Hematopoietic multipotent progenitor cell (in vitro differentiated cells): ENCODE data around the gene ZNF189. TPM values are rescaled to one million over a fixed set of nuclear protein-coding genes. Genes with fewer than 3 reads are reported as not detected.

Source experiments
- DNase-seq, 3 donors: peaks; one replicate each; pipeline ENCODE4 v3.0.0-alpha.2; 2011 to 2015; ENCODE audit warnings: low read depth in 2 of 3, low spot score in 2 of 3
- small RNA-seq: library from RNA; depleted of rRNA; stranded (forward); fragments of <200 nt; gene quantifications from one replicate; pipeline ENCODE3, GENCODE V24; 2012
- total RNA-seq: library from RNA; depleted of rRNA; stranded (reverse); fragments of >200 nt; gene quantifications from one replicate; pipeline ENCODE4 v1.2.3, GENCODE V29; 2012

ZNF189 gene
- total RNA-seq, 1 donor = 7.3 TPM

DNA sequence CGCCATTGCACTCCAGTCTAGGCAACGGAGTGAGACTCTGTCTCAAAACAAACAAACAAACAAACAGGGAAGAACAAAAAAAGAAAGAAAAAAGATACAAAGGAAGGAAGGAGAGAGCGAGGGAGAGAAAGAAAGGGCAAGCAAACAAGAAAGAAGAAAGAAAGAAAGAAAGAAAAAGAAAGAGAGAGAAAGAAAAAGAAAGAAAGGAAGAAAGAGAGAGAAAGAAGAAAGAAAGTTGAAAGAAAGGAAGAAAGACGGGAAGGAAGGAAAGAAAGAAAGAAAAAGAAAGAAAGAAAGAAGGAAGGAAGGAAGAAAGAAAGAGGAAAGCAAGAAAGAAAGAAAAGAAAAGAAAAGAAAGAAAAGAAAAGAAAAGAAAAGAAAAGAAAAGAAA lies 50.0 kb downstream of the ZNF189 start:
- no peak for DNase-seq

- DNase-seq = peak; percentile 1 to 73 (median 70)
Observed at GRCh38 chr9:101449071-101449721, 50.5 kb downstream of the ZNF189 start.

DNA sequence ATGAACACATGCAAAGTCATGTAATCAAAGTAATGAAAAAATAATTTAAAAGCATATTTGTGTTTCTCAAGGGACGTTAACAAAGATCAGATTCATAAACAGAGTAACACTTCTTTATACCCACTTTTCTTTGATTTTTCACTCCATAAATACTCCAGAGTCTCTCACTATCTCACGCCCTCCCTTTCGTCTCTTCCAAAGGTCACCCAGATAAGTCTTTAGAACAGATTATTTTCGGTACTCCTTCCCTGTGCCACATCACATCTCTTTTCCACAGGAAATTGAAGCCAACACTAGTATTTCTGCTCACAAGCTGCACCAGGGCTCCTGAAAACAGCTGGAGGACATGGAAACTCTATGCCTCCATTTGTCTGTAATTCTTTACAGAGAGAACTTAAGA lies 52.3 kb downstream of the ZNF189 start:
- no peak for DNase-seq

DNA sequence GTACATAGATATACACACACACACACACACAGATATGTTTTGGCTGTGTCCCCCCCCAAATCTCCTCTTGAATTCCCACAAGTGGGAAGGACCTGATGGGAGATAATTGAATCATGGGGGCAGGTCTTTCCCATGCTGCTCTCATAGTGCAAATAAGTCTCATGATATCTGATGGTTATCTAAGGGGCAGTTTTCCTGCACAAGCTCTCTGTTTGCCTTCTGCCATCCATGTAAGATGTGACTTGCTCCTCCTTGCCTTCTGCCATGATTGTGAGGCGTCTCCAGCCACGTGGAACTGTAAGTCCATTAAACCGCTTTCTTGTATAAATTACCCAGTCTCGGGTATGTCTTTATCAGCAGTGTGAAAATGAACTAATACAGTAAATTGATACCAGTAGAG lies 52.8 kb downstream of the ZNF189 start:
- no peak for DNase-seq

DNA sequence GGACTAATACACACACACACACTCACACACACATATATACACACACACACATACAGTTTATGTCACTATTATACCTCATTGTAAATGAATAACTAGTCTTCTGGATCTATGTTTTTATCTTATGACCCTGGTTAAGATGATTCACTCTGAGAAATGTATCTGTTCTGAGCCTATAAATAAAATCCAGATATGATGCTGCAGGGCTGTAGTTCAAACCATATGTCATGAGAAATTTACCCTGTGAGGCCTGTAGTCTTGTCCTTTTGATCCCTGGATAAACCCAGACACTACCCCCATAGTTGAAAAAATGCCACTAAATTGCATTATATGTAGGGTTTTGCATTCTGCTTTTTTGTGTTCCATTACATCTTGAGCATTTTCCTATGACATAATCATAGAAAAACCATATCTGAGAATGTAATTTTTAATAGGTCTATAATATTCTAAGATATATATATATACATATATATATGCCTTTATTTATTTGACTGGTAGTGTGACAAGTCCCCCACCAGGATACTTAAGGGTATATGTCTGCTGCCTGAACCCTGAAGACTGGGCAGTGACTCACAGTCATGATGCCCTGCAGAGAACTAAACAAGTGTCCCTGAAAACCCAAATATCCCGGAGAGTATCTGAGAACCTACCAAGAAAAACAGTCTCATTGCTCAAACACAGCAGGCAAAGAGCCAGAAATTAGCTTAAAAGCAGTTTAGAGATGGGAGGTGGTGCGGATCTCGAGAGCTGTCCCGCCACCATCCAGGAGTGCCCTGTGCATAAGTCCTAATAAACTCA lies 55.3 kb downstream of the ZNF189 start:
- no peak for DNase-seq

- no peak for DNase-seq
Observed at GRCh38 chr9:101455656-101456240, 57.1 kb downstream of the ZNF189 start.

GRCh38 chr9:101457003-101457402 lies 58.4 kb downstream of the ZNF189 start:
- no peak for DNase-seq

GRCh38 chr9:101458963-101459631 lies 60.4 kb downstream of the ZNF189 start:
- DNase-seq = peak in 2 of 3 donors; percentile 63 to 90

Small RNA genes lying within 50 kb of the gene (small RNA-seq; reads per million reads assigned to genes)
- not detected for gene AL353621.2

Other genes starting within 250 kb of the ZNF189 start
- not detected for gene BAAT, start 13.8 kb upstream of the ZNF189 start, total RNA-seq
- 6.7 TPM for gene MRPL50, start 233 bp upstream of the ZNF189 start, total RNA-seq
- not detected for gene ALDOB, start 36.9 kb downstream of the ZNF189 start, total RNA-seq
- 9.2 TPM for gene RNF20, start 135.0 kb downstream of the ZNF189 start, total RNA-seq
- not detected for gene PPP3R2, start 196.1 kb downstream of the ZNF189 start, total RNA-seq